Measurements from ENCODE around the gene TATDN3. TPM values are rescaled to one million over a fixed set of nuclear protein-coding genes. Genes with fewer than 3 reads are reported as not detected.
A peak's percentile ranks its signal among the peaks of the same experiment; 100 is the strongest.
"Not testable (repeated sequence)": the region's sequence is repeated elsewhere in the genome, so short reads cannot be mapped to it uniquely, and the experiment has no call there.

TATDN3 gene
- total RNA-seq, 1 donor from 2014 or later = 14.4 TPM

- intact Hi-C loops (cut with micrococcal nuclease) = no loop called here
- peaks cover 5% of the 10 kb centered on the region for H3K36me3 Mint-ChIP-seq (ENCODE audit: low read depth)
- H3K27me3 Mint-ChIP-seq (ENCODE audit: insufficient read depth) = peaks cover 2% of the 10 kb centered on the region
- no peak for DNase-seq (ENCODE audit: low spot score)
- H3K4me1 Mint-ChIP-seq (ENCODE audit: low read depth) = peaks cover 8% of the 10 kb centered on the region
- no peaks in the 10 kb centered on the region for H3K9me3 Mint-ChIP-seq
- no peak overlapping the region for H3K4me3 Mint-ChIP-seq
- no peak overlapping the region for H3K27ac Mint-ChIP-seq
Observed at GRCh38 chr1:212853658-212854057, 62.0 kb downstream of the TATDN3 start.

- peaks cover 2% of the 10 kb centered on the region for H3K27me3 Mint-ChIP-seq (ENCODE audit: insufficient read depth)
- H3K9me3 Mint-ChIP-seq = no peaks in the 10 kb centered on the region
- H3K4me1 Mint-ChIP-seq (ENCODE audit: low read depth) = peaks cover 15% of the 10 kb centered on the region
- H3K27ac Mint-ChIP-seq = no peak overlapping the region
- intact Hi-C loops (cut with micrococcal nuclease) = loop anchor here (5.0 kb wide), 3 partner anchors 216 to 1279 kb away; partner anchors contain the start of gene SLC30A1
- H3K36me3 Mint-ChIP-seq (ENCODE audit: low read depth) = peaks cover 8% of the 10 kb centered on the region
- no peak for DNase-seq (ENCODE audit: low spot score)
- peak overlapping the region; percentile 53 for H3K4me3 Mint-ChIP-seq
Observed at GRCh38 chr1:212856755-212857154, 65.1 kb downstream of the TATDN3 start.

- peak; percentile 96 for DNase-seq (ENCODE audit: low spot score)
- peaks cover 15% of the 10 kb centered on the region for H3K4me1 Mint-ChIP-seq (ENCODE audit: low read depth)
- H3K36me3 Mint-ChIP-seq (ENCODE audit: low read depth) = peaks cover 11% of the 10 kb centered on the region
- peak within 1 kb of the TSS; percentile 98 for H3K27ac Mint-ChIP-seq
- peak within 1 kb of the TSS; percentile 53 for H3K4me3 Mint-ChIP-seq
- intact Hi-C loops (cut with micrococcal nuclease) = loop anchor here (1.0 to 5.0 kb wide), 9 partner anchors 67 to 1281 kb away; partner anchors contain the start of genes ANGEL2, NSL1, RPS6KC1 and SLC30A1
- H3K9me3 Mint-ChIP-seq = no peaks in the 10 kb centered on the region
- H3K27me3 Mint-ChIP-seq (ENCODE audit: insufficient read depth) = peaks cover 2% of the 10 kb centered on the region
Observed at GRCh38 chr1:212857992-212858460, 66.3 kb downstream of the TATDN3 start, which contains the start of gene FLVCR1. TSS of gene FLVCR1 (plus strand) at chr1:212858275. CDS start at chr1:212858453, 178 bp downstream.

DNA sequence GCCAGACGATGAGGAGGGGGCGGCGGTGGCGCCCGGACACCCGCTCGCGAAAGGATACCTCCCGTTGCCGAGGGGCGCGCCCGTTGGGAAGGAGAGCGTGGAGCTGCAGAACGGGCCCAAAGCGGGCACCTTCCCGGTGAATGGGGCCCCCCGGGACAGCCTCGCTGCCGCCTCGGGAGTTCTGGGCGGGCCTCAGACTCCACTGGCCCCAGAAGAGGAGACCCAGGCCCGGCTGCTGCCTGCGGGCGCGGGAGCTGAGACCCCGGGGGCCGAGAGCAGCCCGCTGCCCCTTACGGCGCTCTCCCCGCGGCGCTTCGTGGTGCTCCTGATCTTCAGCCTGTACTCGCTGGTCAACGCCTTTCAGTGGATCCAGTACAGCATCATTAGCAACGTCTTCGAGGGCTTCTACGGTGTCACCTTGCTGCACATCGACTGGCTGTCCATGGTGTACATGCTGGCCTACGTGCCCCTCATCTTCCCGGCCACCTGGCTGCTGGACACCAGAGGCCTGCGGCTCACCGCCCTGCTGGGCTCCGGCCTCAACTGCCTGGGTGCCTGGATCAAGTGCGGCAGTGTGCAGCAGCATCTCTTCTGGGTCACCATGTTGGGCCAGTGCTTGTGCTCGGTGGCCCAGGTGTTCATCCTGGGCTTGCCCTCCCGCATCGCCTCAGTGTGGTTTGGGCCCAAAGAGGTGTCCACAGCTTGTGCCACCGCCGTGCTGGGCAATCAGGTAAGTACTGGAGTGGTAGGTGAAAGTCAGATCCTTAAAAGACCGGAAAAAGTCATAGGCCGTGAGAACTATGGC, 67.0 kb downstream of the TATDN3 start:
- Mint-ChIP-seq H3K36me3 (ENCODE audit: low read depth) (peaks cover 14% of the 10 kb centered on the region), H3K9me3 (no peaks in the 10 kb centered on the region), H3K4me3 (no peak overlapping the region), H3K27ac (peak overlapping the region; percentile 98), H3K4me1 (ENCODE audit: low read depth) (peaks cover 15% of the 10 kb centered on the region), H3K27me3 (ENCODE audit: insufficient read depth) (peaks cover 2% of the 10 kb centered on the region)
- intact Hi-C loops (cut with micrococcal nuclease) = loop anchor here (1.0 to 5.0 kb wide), 9 partner anchors 67 to 1281 kb away; partner anchors contain the start of genes ANGEL2, NSL1, RPS6KC1 and SLC30A1
- peak; percentile 7 for DNase-seq (ENCODE audit: low spot score)

- peaks cover 15% of the 10 kb centered on the region for H3K4me1 Mint-ChIP-seq (ENCODE audit: low read depth)
- intact Hi-C loops (cut with micrococcal nuclease) = no loop called here
Observed at GRCh38 chr1:212860713-212861581, 69.3 kb downstream of the TATDN3 start.

DNA sequence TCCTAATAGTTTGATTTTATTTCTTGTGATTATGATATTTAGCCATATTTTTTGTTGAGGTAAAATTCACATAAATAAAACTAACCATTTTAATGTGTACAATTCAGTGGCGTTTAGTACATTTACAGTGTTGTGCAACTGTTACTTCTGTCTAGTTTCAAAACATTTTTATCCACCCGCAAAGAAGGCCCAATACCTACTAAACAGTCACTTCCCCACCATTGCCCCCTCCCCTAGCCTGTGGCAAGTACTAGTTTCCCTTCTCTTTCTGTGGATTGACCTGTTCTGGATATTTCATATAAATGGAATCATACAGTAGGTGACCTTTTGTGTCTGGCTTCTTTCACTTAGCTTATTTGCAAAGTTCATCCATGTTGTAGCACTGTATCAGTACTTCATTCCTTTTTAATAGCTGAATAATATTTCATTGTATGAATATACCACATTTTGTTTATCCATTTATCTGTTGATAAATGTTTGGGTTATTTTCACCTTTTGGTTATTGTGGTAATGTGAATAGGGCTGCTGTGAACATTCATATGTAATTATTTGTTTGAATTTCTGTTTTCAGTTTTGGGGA, 70.5 kb downstream of the TATDN3 start:
- DNase-seq (ENCODE audit: low spot score) = no peak
- intact Hi-C loops (cut with micrococcal nuclease) = no loop called here
- Mint-ChIP-seq H3K9me3 (no peaks in the 10 kb centered on the region), H3K27me3 (ENCODE audit: insufficient read depth) (peaks cover 2% of the 10 kb centered on the region), H3K36me3 (ENCODE audit: low read depth) (peaks cover 23% of the 10 kb centered on the region), H3K4me3 (no peak overlapping the region), H3K4me1 (ENCODE audit: low read depth) (peaks cover 7% of the 10 kb centered on the region), H3K27ac (no peak overlapping the region)

More at GRCh38 chr1:212860713-212861581, 69.3 kb downstream of the TATDN3 start:
- Mint-ChIP-seq H3K9me3 (no peaks in the 10 kb centered on the region), H3K4me3 (no peak overlapping the region), H3K36me3 (ENCODE audit: low read depth) (peaks cover 15% of the 10 kb centered on the region), H3K27ac (no peak overlapping the region), H3K27me3 (ENCODE audit: insufficient read depth) (peaks cover 2% of the 10 kb centered on the region)
- DNase-seq (ENCODE audit: low spot score) = no peak

DNA sequence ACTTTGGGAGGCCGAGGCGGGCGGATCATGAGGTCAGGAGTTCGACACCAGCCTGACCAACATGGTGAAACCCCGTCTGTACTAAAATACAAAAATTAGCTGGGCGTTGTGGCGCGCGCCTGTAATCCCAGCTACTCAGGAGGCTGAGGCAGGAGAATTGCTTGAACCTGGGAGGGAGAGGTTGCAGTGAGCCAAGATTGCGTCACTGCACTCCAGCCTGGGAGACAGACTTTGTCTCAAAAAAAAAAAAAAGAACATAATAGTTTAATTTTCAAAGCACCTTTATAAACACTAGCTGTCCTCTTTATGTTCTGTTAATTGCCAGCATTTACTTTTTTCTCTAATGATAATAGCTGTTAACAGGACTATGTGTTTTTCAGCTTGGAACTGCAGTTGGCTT, 71.7 kb downstream of the TATDN3 start:
- H3K36me3 Mint-ChIP-seq (ENCODE audit: low read depth) = peaks cover 23% of the 10 kb centered on the region
- H3K4me3 Mint-ChIP-seq; intact Hi-C loops (cut with micrococcal nuclease); H3K9me3 Mint-ChIP-seq; H3K4me1 Mint-ChIP-seq (ENCODE audit: low read depth); H3K27me3 Mint-ChIP-seq (ENCODE audit: insufficient read depth); H3K27ac Mint-ChIP-seq; DNase-seq (ENCODE audit: low spot score): not testable (repeated sequence)

DNA sequence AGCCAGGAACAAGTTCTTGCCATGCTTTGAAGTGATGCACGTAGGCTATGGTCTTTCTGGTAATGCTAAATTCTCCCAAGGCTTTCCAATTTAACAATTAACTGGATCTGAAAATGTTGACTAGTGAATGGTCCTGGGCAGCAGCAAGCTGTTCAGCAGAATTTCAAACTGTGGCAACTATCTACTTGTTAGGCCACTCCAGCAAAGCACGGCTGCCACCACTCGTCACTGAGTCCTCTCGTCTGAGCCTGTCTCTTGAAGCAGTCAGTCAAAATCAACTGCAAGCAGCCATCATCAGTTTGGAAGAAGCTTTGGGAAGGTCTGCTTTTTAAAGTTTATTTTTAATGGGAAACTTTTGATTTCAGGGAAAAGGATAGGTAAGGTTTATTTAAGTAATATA, 72.5 kb downstream of the TATDN3 start:
- peaks cover 22% of the 10 kb centered on the region for H3K36me3 Mint-ChIP-seq (ENCODE audit: low read depth)
- intact Hi-C loops (cut with micrococcal nuclease) = no loop called here
- DNase-seq (ENCODE audit: low spot score) = no peak
- H3K4me1 Mint-ChIP-seq (ENCODE audit: low read depth) = peaks cover 2% of the 10 kb centered on the region
- no peaks in the 10 kb centered on the region for H3K27me3 Mint-ChIP-seq (ENCODE audit: insufficient read depth)
- H3K27ac Mint-ChIP-seq = no peak overlapping the region
- no peak overlapping the region for H3K4me3 Mint-ChIP-seq
- H3K9me3 Mint-ChIP-seq = no peaks in the 10 kb centered on the region

Other genes starting within 250 kb of the TATDN3 start
- gene ATF3, start 183.1 kb upstream of the TATDN3 start, total RNA-seq = 23.0 and 23.3 TPM in 2 replicates
- gene BATF3, start 92.1 kb upstream of the TATDN3 start, total RNA-seq = 89.8 and 94.9 TPM in 2 replicates
- gene NSL1, start 117 bp upstream of the TATDN3 start, total RNA-seq = 40.2 and 44.7 TPM in 2 replicates
- gene SPATA45, start 55.8 kb downstream of the TATDN3 start, total RNA-seq = not detected in 2 replicates
- gene FLVCR1, start 66.4 kb downstream of the TATDN3 start, total RNA-seq = 18.5 and 18.7 TPM in 2 replicates
- gene VASH2, start 158.6 kb downstream of the TATDN3 start, total RNA-seq = 0.10 and 0.39 TPM in 2 replicates
- gene ANGEL2, start 224.0 kb downstream of the TATDN3 start, total RNA-seq = 44.2 and 46.1 TPM in 2 replicates